H1 (cell line): ENCODE results near the gene TWNK. TPM values are rescaled to one million over a fixed set of nuclear protein-coding genes. Genes with fewer than 3 reads are reported as not detected.

Source experiments
- CTCF ChIA-PET: fragments of 300-600 bp; sonication (Branson Sonifier 250); formaldehyde crosslinking; loops from one replicate; lab custom pipeline; 2021; ENCODE audit not compliant: partially characterized antibody; lab: Charles Lee
- POLR2A ChIA-PET: fragments of 300-600 bp; sonication (Branson Sonifier 250); formaldehyde crosslinking; loops from one replicate; lab custom pipeline; 2021; ENCODE audit warnings: inconsistent platforms; ENCODE audit not compliant: partially characterized antibody; lab: Charles Lee
- DNase-seq, 2 experiments: peaks; one replicate each; pipeline versions ENCODE4 v3.0.0 to v3.0.0-alpha.2; 2010 to 2022; ENCODE audit warnings: low spot score in 2 of 2, low read depth in 1 of 2, mixed read lengths in 1 of 2
- FAIRE-seq: peaks from 2 replicates; lab custom pipeline; 2011; peaks lifted over from hg19 to GRCh38; lab: Jason Lieb, UNC
- H2AFZ ChIP-seq: 2 replicates; pipeline ENCODE4 v1.8.1; 2012; ENCODE audit warnings: low read length, inconsistent platforms
- H2AK5ac ChIP-seq: 2 replicates; pipeline ENCODE4 v1.6.1; 2013; ENCODE audit warnings: low read depth, low read length
- H2BK120ac ChIP-seq: replicated peaks from 2 replicates; pipeline ENCODE3; 2013; ENCODE audit warnings: low read depth, low read length, inconsistent platforms
- H2BK12ac ChIP-seq: 2 replicates; pipeline ENCODE4 v1.6.1; 2013; ENCODE audit warnings: low read depth, low read length
- H2BK15ac ChIP-seq: 2 replicates; pipeline ENCODE4 v1.6.1; 2013; ENCODE audit warnings: low read length
- H2BK20ac ChIP-seq: 2 replicates; pipeline ENCODE4 v1.6.1; 2013; ENCODE audit warnings: low read length
- H2BK5ac ChIP-seq: 2 replicates; pipeline ENCODE4 v1.6.1; 2013; ENCODE audit warnings: low read depth, low read length
- H3K14ac ChIP-seq: 2 replicates; pipeline ENCODE4 v1.6.1; 2013; ENCODE audit warnings: inconsistent platforms; ENCODE audit not compliant: insufficient read length
- H3K18ac ChIP-seq: 2 replicates; pipeline ENCODE4 v1.6.1; 2013; ENCODE audit warnings: low read length; ENCODE audit errors: extremely low read depth
- H3K23ac ChIP-seq: 2 replicates; pipeline ENCODE4 v1.6.1; 2013; ENCODE audit warnings: inconsistent platforms; ENCODE audit not compliant: insufficient read length
- H3K23me2 ChIP-seq: 2 replicates; pipeline ENCODE4 v1.6.1; 2013; ENCODE audit warnings: low read depth, low read length
- H3K27ac ChIP-seq: 2 replicates; pipeline ENCODE4 v1.6.1; 2011; ENCODE audit warnings: low read depth, low read length, inconsistent platforms
- H3K27me3 ChIP-seq, 4 experiments: replicated peaks in 1 of 4; 1 replicate in 1 of 4; 2 replicates in 3 of 4; pipeline versions ENCODE4 v1.6.1 to v1.8.1; 2011 to 2013; ENCODE audit warnings: low read length in 3 of 4, mild to moderate bottlenecking in 3 of 4, inconsistent platforms in 2 of 4, mixed read lengths in 2 of 4, moderate library complexity in 1 of 4; ENCODE audit not compliant: control insufficient read depth in 3 of 4, insufficient read depth in 3 of 4; ENCODE audit errors: extremely low read depth in 1 of 4
- H3K36me3 ChIP-seq, 4 experiments: 2 replicates each; pipeline versions ENCODE4 v1.6.1 to v1.8.1; 2011 to 2013; ENCODE audit warnings: mild to moderate bottlenecking in 4 of 4, low read length in 3 of 4, moderate library complexity in 2 of 4, control low read depth in 1 of 4, inconsistent platforms in 1 of 4; ENCODE audit not compliant: insufficient read depth in 4 of 4, control insufficient read depth in 2 of 4
- H3K4ac ChIP-seq: replicated peaks from 2 replicates; pipeline ENCODE3; 2013; ENCODE audit warnings: low read length, low read depth, mixed read lengths, inconsistent platforms; ENCODE audit not compliant: insufficient read length
- H3K4me1 ChIP-seq, 4 experiments: replicated peaks in 1 of 4; 1 replicate in 1 of 4; 2 replicates in 3 of 4; pipeline versions ENCODE4 v1.6.1 to v1.8.1; 2011 to 2013; ENCODE audit warnings: low read length in 3 of 4, inconsistent platforms in 2 of 4, mixed read lengths in 1 of 4; ENCODE audit not compliant: insufficient read depth in 4 of 4, control insufficient read depth in 3 of 4
- H3K4me2 ChIP-seq, 2 experiments: 2 replicates each; pipeline versions ENCODE4 v1.6.1 to v1.8.1; 2011 to 2013; ENCODE audit warnings: low read depth in 2 of 2, low read length in 2 of 2, control low read depth in 1 of 2, inconsistent platforms in 1 of 2, mild to moderate bottlenecking in 1 of 2; ENCODE audit not compliant: insufficient read depth in 1 of 2
- H3K4me3 ChIP-seq, 4 experiments: fragments of 200-600, 300-600 bp in 1 of 4; sonication (generic), shearing (Covaris generic), sonication (Bioruptor Twin) in 1 of 4; 2 replicates each; pipeline versions ENCODE4 v1.5.1 to v1.8.1; 2011 to 2016; ENCODE audit warnings: low read length in 4 of 4, low read depth in 3 of 4, control low read depth in 2 of 4, inconsistent platforms in 2 of 4, mild to moderate bottlenecking in 2 of 4, mixed read lengths in 1 of 4, moderate library complexity in 1 of 4; ENCODE audit not compliant: insufficient read depth in 2 of 4; ENCODE audit errors: extremely low read depth in 1 of 4
- H3K56ac ChIP-seq: replicated peaks from 2 replicates; pipeline ENCODE3; 2013; ENCODE audit warnings: low read depth, mild to moderate bottlenecking, mixed read lengths, low read length, inconsistent platforms; ENCODE audit not compliant: insufficient read length
- H3K79me1 ChIP-seq: 2 replicates; pipeline ENCODE4 v1.6.1; 2013; ENCODE audit warnings: low read depth, low read length, control low read depth
- H3K79me2 ChIP-seq, 2 experiments: 2 replicates each; pipeline versions ENCODE4 v1.6.1 to v1.8.1; 2012 to 2013; ENCODE audit warnings: low read length in 2 of 2, mild to moderate bottlenecking in 2 of 2, inconsistent platforms in 1 of 2; ENCODE audit not compliant: insufficient read depth in 2 of 2, control insufficient read depth in 1 of 2
- H3K9ac ChIP-seq, 4 experiments: replicated peaks in 1 of 4; 1 replicate in 1 of 4; 2 replicates in 3 of 4; pipeline versions ENCODE4 v1.6.1 to v1.8.1; 2011 to 2013; ENCODE audit warnings: low read depth in 3 of 4, low read length in 3 of 4, control low read depth in 2 of 4, mild to moderate bottlenecking in 2 of 4, moderate library complexity in 2 of 4, inconsistent platforms in 1 of 4; ENCODE audit errors: extremely low read depth in 1 of 4
- H3K9me3 ChIP-seq, 2 experiments: 2 replicates each; pipeline versions ENCODE4 v1.6.1 to v1.8.1; 2012 to 2013; ENCODE audit warnings: mild to moderate bottlenecking in 2 of 2, moderate library complexity in 2 of 2, control low read depth in 1 of 2, inconsistent platforms in 1 of 2, low read depth in 1 of 2, low read length in 1 of 2, mixed read lengths in 1 of 2; ENCODE audit not compliant: insufficient read depth in 2 of 2
- H4K20me1 ChIP-seq, 2 experiments: replicated peaks in 1 of 2; 2 replicates each; pipeline versions ENCODE3 to v1.8.1; 2011 to 2013; ENCODE audit warnings: inconsistent platforms in 2 of 2, low read length in 2 of 2, mild to moderate bottlenecking in 1 of 2; ENCODE audit not compliant: insufficient read depth in 2 of 2, control insufficient read depth in 1 of 2
- H4K5ac ChIP-seq: 2 replicates; pipeline ENCODE4 v1.6.1; 2013; ENCODE audit warnings: low read length, low read depth, mixed read lengths, inconsistent platforms; ENCODE audit not compliant: insufficient read length
- H4K8ac ChIP-seq: 2 replicates; pipeline ENCODE4 v1.8.0; 2013; ENCODE audit warnings: mild to moderate bottlenecking, moderate library complexity, low read length, inconsistent platforms; ENCODE audit not compliant: insufficient read depth; ENCODE audit errors: extremely low read depth
- H4K91ac ChIP-seq: replicated peaks from 2 replicates; pipeline ENCODE3; 2013; ENCODE audit warnings: low read length, mixed read lengths, inconsistent platforms; ENCODE audit not compliant: insufficient read length
- BACH1 ChIP-seq: IDR thresholded peaks from 2 replicates; pipeline ENCODE4 v1.6.1; 2012; ENCODE audit warnings: low read length, improper control_type of control experiment
- CEBPB ChIP-seq: IDR thresholded peaks from 2 replicates; pipeline ENCODE4 v1.6.1; 2012; ENCODE audit warnings: low read depth, low read length
- EZH2 ChIP-seq: fragments of 200-600 bp; sonication (generic); IDR thresholded peaks from 2 replicates; pipeline ENCODE4 v1.7.1; 2012; ENCODE audit warnings: low read depth, mild to moderate bottlenecking, moderate library complexity, low read length, inconsistent platforms; ENCODE audit not compliant: severe bottlenecking
- KDM5A ChIP-seq: fragments of 200-600 bp; IDR thresholded peaks from 2 replicates; pipeline ENCODE4 v1.7.1; 2012; ENCODE audit warnings: mild to moderate bottlenecking, low read length, inconsistent platforms, mixed read lengths
- MAFK ChIP-seq: IDR thresholded peaks from 2 replicates; pipeline ENCODE4 v1.6.1; 2012; ENCODE audit warnings: low read depth, mild to moderate bottlenecking, improper control_type of control experiment, low read length
- NRF1 ChIP-seq: IDR thresholded peaks from 2 replicates; pipeline ENCODE4 v1.6.1; 2011; ENCODE audit warnings: mild to moderate bottlenecking, low read depth, low read length, improper control_type of control experiment
- SAP30 ChIP-seq: fragments of 300-600 bp; sonication (generic); IDR thresholded peaks from 2 replicates; pipeline ENCODE4 v1.7.1; 2012; ENCODE audit warnings: low read length, moderate library complexity, mild to moderate bottlenecking, inconsistent platforms; ENCODE audit not compliant: insufficient read depth, insufficient replicate concordance
- SIX5 ChIP-seq: IDR thresholded peaks from 2 replicates; pipeline ENCODE4 v1.6.1; 2011; ENCODE audit warnings: mild to moderate bottlenecking, low read depth, low read length
- TAF1 ChIP-seq: IDR thresholded peaks from 2 replicates; pipeline ENCODE4 v1.6.1; 2011; ENCODE audit warnings: mild to moderate bottlenecking, low read depth, low read length
- WGBS, 2 experiments: shearing (Covaris generic) in 1 of 2; methylation state at CpG; one replicate each; pipeline versions ENCODE4 v1.1.6 to v1.1.7; 2013 to 2015; ENCODE audit warnings: low lambda C conversion rate in 2 of 2, mixed read lengths in 2 of 2, inconsistent platforms in 1 of 2, low coverage in 1 of 2, missing lambda C conversion rate in 1 of 2; ENCODE audit not compliant: insufficient replicate concordance in 2 of 2, insufficient coverage in 1 of 2, insufficient read length in 1 of 2; ENCODE audit errors: extremely low coverage in 1 of 2, missing lambda C conversion rate in 1 of 2; 5-methylcytosine and 5-hydroxymethylcytosine counted together
- polyA plus RNA-seq, 7 experiments: library from polyadenylated mRNA; depleted of rRNA in 3 of 7; stranded (reverse) in 5 of 7; unstranded in 2 of 7; fragments of >200 nt in 5 of 7; fragments of 200-250 nt in 2 of 7; gene quantifications; 1 replicate in 5 of 7; 2 replicates in 1 of 7; 4 replicates in 1 of 7; pipeline versions ENCODE4 v1.2.1 to v1.2.3, GENCODE V29; 2011 to 2013; ENCODE audit warnings: missing spikeins in 2 of 7, mixed read lengths in 2 of 7
- total RNA-seq: library from RNA; stranded (reverse); fragmentation: NEBNext Ultra II Directional; extraction: Animal tissue kit (Norgen Biotek cat#: 25700); gene quantifications from 2 replicates; pipeline ENCODE4 v1.2.1, GENCODE V29; 2021

TWNK gene
- total and polyA plus RNA-seq, 2 of the 8 experiments (the other 6 are each of a cell fraction or from before 2014, with no cell fraction given), result 15.4 to 32.5 TPM

GRCh38 chr10:101007915-101008822 is 20.8 kb downstream of the TWNK start:
- H3K79me1 ChIP-seq, result peaks cover 3% of the 10 kb centered on the region; the same call in 1 of the 2 replicates
- POLR2A ChIA-PET, result interaction anchor here (0.7 to 7.5 kb wide), 5 partner anchors 8 to 72 kb away, joined by 3 to 143 read pairs (median 8); partner anchors contain the start of gene LZTS2
- 87% methylated on average over 13 of the region's 13 CpGs; no CpG with 5 or more reads in 1 of the 2 experiments for WGBS, 2 experiments
- no peak overlapping the region for H2BK120ac ChIP-seq
- DNase-seq (no peak), FAIRE-seq (no peak)
- H2AFZ ChIP-seq, result no peak overlapping the region
- H3K23ac ChIP-seq, result no peak overlapping the region
- H4K5ac ChIP-seq, result no peak overlapping the region
- H2BK5ac ChIP-seq, result no peak overlapping the region; the same call in 1 of the 2 replicates
- H3K36me3 ChIP-seq, result peaks cover 11 to 41% (median 27%) of the 10 kb centered on the region in 4 experiments; a peak in 7 of 8 replicates
- no peak overlapping the region for H4K8ac ChIP-seq
- H3K4ac ChIP-seq, result no peak overlapping the region
- H4K20me1 ChIP-seq, result peaks cover 2 to 16% of the 10 kb centered on the region in 2 experiments
- H3K27ac ChIP-seq, result no peak overlapping the region
- H3K23me2 ChIP-seq, result no peaks in the 10 kb centered on the region
- CTCF ChIA-PET, result interaction anchor here (0.5 to 26.8 kb wide), 8 partner anchors 9 to 222 kb away, joined by 3 to 464 read pairs (median 8); partner anchors contain the start of genes LZTS2, MRPL43, PDZD7 and SFXN3
- no peak overlapping the region for H3K56ac ChIP-seq
- H3K27me3 ChIP-seq, result no peaks in the 10 kb centered on the region
- no peak overlapping the region for H3K14ac ChIP-seq
- H2BK12ac ChIP-seq, result no peak overlapping the region
- no peak overlapping the region for H3K4me3 ChIP-seq
- H3K79me2 ChIP-seq, result 0 out of 4 replicates have a peak, but pooled peaks cover 0 to 2% of the 10 kb centered on the region in 2 experiments
- 0 out of 2 replicates have a peak overlapping the region, but pooled peaks have one; percentile 75 for H2AK5ac ChIP-seq
- H3K18ac ChIP-seq, result no peak overlapping the region
- H2BK20ac ChIP-seq, result no peak overlapping the region
- no peak overlapping the region for H3K4me2 ChIP-seq
- no peak overlapping the region for H4K91ac ChIP-seq
- H3K9ac ChIP-seq, result no peak overlapping the region
- TF ChIP-seq NRF1 (no peak), SIX5 (no peak), SAP30 (no peak), TAF1 (no peak), EZH2 (no peak), CEBPB (no peak), KDM5A (no peak), MAFK (no peak), BACH1 (no peak)
- TF ChIP-seq, all 59 proteins: peak for 0
- Histone ChIP-seq H3K9me3 (no peaks in the 10 kb centered on the region), H2BK15ac (no peak overlapping the region), H3K4me1 (peaks cover 0 to 12% (median 5%) of the 10 kb centered on the region in 4 experiments; a peak in 4 of 7 replicates)
